Upper lobe of left lung (tissue), 6 donors: Measurements from ENCODE around the gene MADD. TPM values are rescaled to one million over a fixed set of nuclear protein-coding genes. Genes with fewer than 3 reads are reported as not detected.

Experiments
- ATAC-seq, 2 donors: fragments of 200-7000 bp; cut with Tn5 transposase; one replicate each; pipeline ENCODE4 v1.9.1; 2022; ENCODE audit warnings: mild to moderate bottlenecking in 2 of 2, moderate library complexity in 2 of 2; ENCODE audit not compliant: low FRiP score in 2 of 2
- DNase-seq, 2 donors: peaks; one replicate each; pipeline ENCODE4 v3.0.0-alpha.2; 2019 to 2020
- H3K27ac ChIP-seq, 4 donors: fragments of 200-600 bp; sonication (generic); one replicate each; pipeline ENCODE4 v1.5.1; 2016 to 2019
- H3K27me3 ChIP-seq, 4 donors: fragments of 200-600 bp; sonication (generic); one replicate each; pipeline ENCODE4 v1.5.1; 2017 to 2019
- H3K36me3 ChIP-seq, 4 donors: fragments of 200-600 bp; sonication (generic); one replicate each; pipeline ENCODE4 v1.5.1; 2016 to 2019
- H3K4me1 ChIP-seq, 4 donors: fragments of 200-600 bp; sonication (generic); one replicate each; pipeline ENCODE4 v1.5.1; 2018 to 2019
- H3K4me3 ChIP-seq, 4 donors: fragments of 200-600 bp; sonication (generic); one replicate each; pipeline ENCODE4 v1.5.1; 2017 to 2019; ENCODE audit warnings: mild to moderate bottlenecking in 2 of 4, moderate library complexity in 1 of 4
- H3K9me3 ChIP-seq, 4 donors: fragments of 200-600 bp; sonication (generic); one replicate each; pipeline ENCODE4 v1.5.1; 2018 to 2019
- EP300 ChIP-seq, 4 donors: sonication (generic); formaldehyde crosslinking; IDR thresholded peaks; one replicate each; pipeline ENCODE4 v1.5.1; 2017; ENCODE audit warnings: antibody characterized with exemption in 4 of 4, control low read depth in 2 of 4
- POLR2A ChIP-seq, 4 donors: fragments of 450-650 bp; IDR thresholded peaks; one replicate each; pipeline ENCODE4 v1.5.1; 2016 to 2017; ENCODE audit warnings: antibody characterized with exemption in 4 of 4, mild to moderate bottlenecking in 2 of 4
- POLR2AphosphoS5 ChIP-seq, 2 donors: sonication (generic); formaldehyde crosslinking; IDR thresholded peaks; one replicate each; pipeline ENCODE4 v1.5.1; 2017; ENCODE audit warnings: antibody characterized with exemption in 2 of 2
- WGBS, 2 donors: methylation state at CpG; one replicate each; pipeline ENCODE4 v1.1.5; 2017 to 2018; 5-methylcytosine and 5-hydroxymethylcytosine counted together
- total RNA-seq, 6 donors: library from RNA; depleted of rRNA in 4 of 6; stranded (reverse); fragments of >200 nt in 4 of 6; gene quantifications; one replicate each; pipeline versions ENCODE4 v1.1.0 to v1.2.1, GENCODE V29; 2016 to 2021
- TF ChIP-seq, protein P1 (sequence below), 6 experiments: fragments of 450-650 bp in 4 of 6; fragments of 200-600 bp in 2 of 6; sonication (generic) in 2 of 6; IDR thresholded peaks; one replicate each; pipeline ENCODE4 v1.5.1; 2016 to 2019; ENCODE audit warnings: antibody characterized with exemption in 6 of 6
- donor health status: DM: no; HTN: no; CAD: no; lungs with moderate emphysema.
- donor health status: DM: no; HTN: yes; CAD: no; lungs with severe emphysema.

Gene MADD
- total RNA-seq, 6 donors from 2014 or later: 39.6 to 129 (median 47.9) TPM

- DNase-seq: no peak
Measured at GRCh38 chr11:47348859-47349258, 78.9 kb downstream of the MADD start.

GRCh38 chr11:47349521-47350095, 79.7 kb downstream of the MADD start:
- Histone ChIP-seq H3K27me3 (no peaks in the 10 kb centered on the region), H3K36me3 (no peaks in the 10 kb centered on the region), H3K27ac (no peak overlapping the region), H3K4me3 (no peak overlapping the region), H3K9me3 (no peaks in the 10 kb centered on the region), H3K4me1 (peaks cover 0 to under 1% (median 0%) of the 10 kb centered on the region in 4 donors)
- ATAC-seq: no peak
- TF ChIP-seq POLR2A (IDR thresholded peaks at IDR 0.05) (no peak), EP300 (IDR thresholded peaks at IDR 0.05) (no peak), POLR2AphosphoS5 (IDR thresholded peaks at IDR 0.05) (no peak)
- TF ChIP-seq, protein P1, sequence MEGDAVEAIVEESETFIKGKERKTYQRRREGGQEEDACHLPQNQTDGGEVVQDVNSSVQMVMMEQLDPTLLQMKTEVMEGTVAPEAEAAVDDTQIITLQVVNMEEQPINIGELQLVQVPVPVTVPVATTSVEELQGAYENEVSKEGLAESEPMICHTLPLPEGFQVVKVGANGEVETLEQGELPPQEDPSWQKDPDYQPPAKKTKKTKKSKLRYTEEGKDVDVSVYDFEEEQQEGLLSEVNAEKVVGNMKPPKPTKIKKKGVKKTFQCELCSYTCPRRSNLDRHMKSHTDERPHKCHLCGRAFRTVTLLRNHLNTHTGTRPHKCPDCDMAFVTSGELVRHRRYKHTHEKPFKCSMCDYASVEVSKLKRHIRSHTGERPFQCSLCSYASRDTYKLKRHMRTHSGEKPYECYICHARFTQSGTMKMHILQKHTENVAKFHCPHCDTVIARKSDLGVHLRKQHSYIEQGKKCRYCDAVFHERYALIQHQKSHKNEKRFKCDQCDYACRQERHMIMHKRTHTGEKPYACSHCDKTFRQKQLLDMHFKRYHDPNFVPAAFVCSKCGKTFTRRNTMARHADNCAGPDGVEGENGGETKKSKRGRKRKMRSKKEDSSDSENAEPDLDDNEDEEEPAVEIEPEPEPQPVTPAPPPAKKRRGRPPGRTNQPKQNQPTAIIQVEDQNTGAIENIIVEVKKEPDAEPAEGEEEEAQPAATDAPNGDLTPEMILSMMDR (IDR thresholded peaks at IDR 0.05): no peak
- peak in 1 of 2 donors; percentile 82 for DNase-seq
- 88 to 92% methylated on average over 13 to 23 of the region's 23 CpGs for WGBS, 2 donors

More at GRCh38 chr11:47348859-47349258, 78.9 kb downstream of the MADD start:
- Histone ChIP-seq H3K27me3 (no peaks in the 10 kb centered on the region), H3K4me1 (no peaks in the 10 kb centered on the region), H3K9me3 (no peaks in the 10 kb centered on the region), H3K27ac (no peak overlapping the region), H3K36me3 (no peaks in the 10 kb centered on the region), H3K4me3 (no peak overlapping the region)
- no peak for ATAC-seq
- WGBS, 2 donors: 68 to 69% methylated on average over 8 of the region's 8 CpGs
- TF ChIP-seq POLR2A (IDR thresholded peaks at IDR 0.05) (no peak), POLR2AphosphoS5 (IDR thresholded peaks at IDR 0.05) (no peak), EP300 (IDR thresholded peaks at IDR 0.05) (no peak)
- TF ChIP-seq, protein P1 (IDR thresholded peaks at IDR 0.05): no peak

DNA sequence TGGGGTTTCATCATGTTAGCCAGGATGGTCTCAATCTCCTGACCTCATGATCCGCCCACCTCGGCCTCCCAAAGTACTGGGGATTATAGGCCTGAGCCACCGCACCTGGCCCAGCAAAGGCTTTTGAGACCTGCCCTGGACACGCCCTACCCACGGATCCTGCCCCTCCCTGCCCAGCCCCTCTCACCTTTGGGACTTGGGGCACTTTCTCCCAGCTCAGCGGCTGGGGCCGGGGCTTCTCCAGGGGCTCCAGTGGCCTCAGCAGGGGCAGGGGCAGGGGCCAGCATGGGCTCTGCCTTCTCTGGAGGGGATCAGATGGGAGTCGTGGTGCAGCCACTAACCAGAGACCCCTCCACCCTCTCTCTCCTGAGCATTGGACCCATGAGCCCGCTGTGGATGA, 80.4 kb downstream of the MADD start:
- no peak for ATAC-seq
- no peaks in the 10 kb centered on the region for H3K9me3 ChIP-seq
- peak in 1 of 2 donors; percentile 65 for DNase-seq
- TF ChIP-seq, protein P1 (IDR thresholded peaks at IDR 0.05): no peak
- TF ChIP-seq EP300 (IDR thresholded peaks at IDR 0.05): no peak
- TF ChIP-seq POLR2A (IDR thresholded peaks at IDR 0.05): no peak
- TF ChIP-seq POLR2AphosphoS5 (IDR thresholded peaks at IDR 0.05): no peak
- no peak overlapping the region for H3K4me3 ChIP-seq
- H3K27me3 ChIP-seq: no peaks in the 10 kb centered on the region
- no peak overlapping the region for H3K27ac ChIP-seq
- peaks cover under 1 to 8% (median under 1%) of the 10 kb centered on the region in 4 donors for H3K4me1 ChIP-seq
- WGBS, 2 donors: 86 to 100% methylated on average over 2 to 9 of the region's 9 CpGs
- H3K36me3 ChIP-seq: no peaks in the 10 kb centered on the region

GRCh38 chr11:47351156-47352126, 81.5 kb downstream of the MADD start:
- Histone ChIP-seq H3K4me3 (no peak overlapping the region), H3K4me1 (peaks cover 3 to 11% (median 5%) of the 10 kb centered on the region in 4 donors), H3K27me3 (no peaks in the 10 kb centered on the region), H3K36me3 (no peaks in the 10 kb centered on the region), H3K27ac (no peak overlapping the region), H3K9me3 (no peaks in the 10 kb centered on the region)
- no peak for TF ChIP-seq POLR2AphosphoS5 (IDR thresholded peaks at IDR 0.05)
- TF ChIP-seq POLR2A (IDR thresholded peaks at IDR 0.05): no peak
- no peak for TF ChIP-seq EP300 (IDR thresholded peaks at IDR 0.05)
- TF ChIP-seq, protein P1 (IDR thresholded peaks at IDR 0.05): no peak
- WGBS, 2 donors: 75 to 78% methylated on average over 18 to 27 of the region's 29 CpGs
- no peak for ATAC-seq
- peak in 1 of 2 donors; percentile 79 for DNase-seq
